Keratinocyte (primary cell): Measurements from ENCODE around the gene MAB21L3. TPM values are rescaled to one million over a fixed set of nuclear protein-coding genes. Genes with fewer than 3 reads are reported as not detected.
A peak's percentile ranks its signal among the peaks of the same experiment; 100 is the strongest.

Source experiments
- DNase-seq: peaks from one replicate; pipeline ENCODE4 v3.0.0-alpha.2; 2011; ENCODE audit warnings: low read depth, missing footprints, low spot score
- FAIRE-seq: peaks from 2 replicates; lab custom pipeline; 2011; peaks lifted over from hg19 to GRCh38; lab: Jason Lieb, UNC
- H2AFZ ChIP-seq: 2 replicates; pipeline ENCODE4 v1.6.0; 2012; ENCODE audit warnings: low read length, control low read depth, inconsistent platforms; ENCODE audit not compliant: control insufficient read depth
- H3K27ac ChIP-seq: 2 replicates; pipeline ENCODE4 v1.5.1; 2011; ENCODE audit warnings: low read length; ENCODE audit not compliant: control insufficient read depth, insufficient read depth
- H3K27me3 ChIP-seq: 3 replicates; pipeline ENCODE4 v1.6.0; 2011; ENCODE audit warnings: low read length; ENCODE audit not compliant: control insufficient read depth, insufficient read depth; ENCODE audit errors: extremely low read depth
- H3K36me3 ChIP-seq, 2 experiments: 2 replicates in 1 of 2; 3 replicates in 1 of 2; pipeline ENCODE4 v1.5.1; 2011; ENCODE audit warnings: low read length in 2 of 2, mild to moderate bottlenecking in 1 of 2; ENCODE audit not compliant: control insufficient read depth in 2 of 2, insufficient read depth in 2 of 2; ENCODE audit errors: extremely low read depth in 1 of 2
- H3K4me1 ChIP-seq: 3 replicates; pipeline ENCODE4 v1.5.1; 2011; ENCODE audit warnings: low read length; ENCODE audit not compliant: control insufficient read depth, insufficient read depth; ENCODE audit errors: extremely low read depth
- H3K4me2 ChIP-seq: 3 replicates; pipeline ENCODE4 v1.6.0; 2011; ENCODE audit warnings: low read depth, low read length; ENCODE audit not compliant: control insufficient read depth, insufficient read depth; ENCODE audit errors: extremely low read depth
- H3K4me3 ChIP-seq, 3 experiments: fragments of 200-600 bp in 1 of 3; sonication (generic) in 1 of 3; 2 replicates in 2 of 3; 3 replicates in 1 of 3; pipeline ENCODE4 v1.5.1; 2011 to 2016; ENCODE audit warnings: low read length in 3 of 3, mild to moderate bottlenecking in 3 of 3, control low read depth in 2 of 3, inconsistent platforms in 1 of 3, low read depth in 1 of 3, mixed read lengths in 1 of 3, mixed run types in 1 of 3, moderate library complexity in 1 of 3; ENCODE audit not compliant: control insufficient read depth in 2 of 3, insufficient read depth in 2 of 3; ENCODE audit errors: extremely low read depth in 1 of 3
- H3K79me2 ChIP-seq: 2 replicates; pipeline ENCODE4 v1.6.0; 2012; ENCODE audit warnings: low read length; ENCODE audit not compliant: control insufficient read depth, insufficient read depth
- H3K9ac ChIP-seq: 3 replicates; pipeline ENCODE4 v1.6.0; 2011; ENCODE audit warnings: low read length; ENCODE audit not compliant: control insufficient read depth, insufficient read depth; ENCODE audit errors: extremely low read depth
- H3K9me1 ChIP-seq: 3 replicates; pipeline ENCODE4 v1.6.0; 2011; ENCODE audit warnings: low read length; ENCODE audit not compliant: control insufficient read depth, insufficient read depth; ENCODE audit errors: extremely low read depth
- H3K9me3 ChIP-seq: 2 replicates; pipeline ENCODE4 v1.5.1; 2012; ENCODE audit warnings: low read depth, low read length; ENCODE audit not compliant: control insufficient read depth
- H4K20me1 ChIP-seq: 3 replicates; pipeline ENCODE4 v1.6.0; 2011; ENCODE audit warnings: low read length; ENCODE audit not compliant: control insufficient read depth, insufficient read depth; ENCODE audit errors: extremely low read depth
- EZH2 ChIP-seq: IDR thresholded peaks from one replicate; pipeline ENCODE4 v1.6.1; 2012; ENCODE audit warnings: inconsistent platforms, mild to moderate bottlenecking, low read length, moderate library complexity
- dilution Hi-C: fragments of 300-500 bp; cut with MboI; formaldehyde crosslinking; loops from one replicate; pipeline ENCODE4 v1.7.0; 2020; ENCODE audit warnings: low sequenced_read_pairs; ENCODE audit not compliant: extremely low pct_ligation_motif_present
- polyA plus RNA-seq, 5 experiments: library from polyadenylated mRNA; depleted of rRNA in 3 of 5; stranded (reverse) in 3 of 5; stranded (forward) in 1 of 5; unstranded in 1 of 5; fragments of >200 nt; gene quantifications; 1 replicate in 1 of 5; 2 replicates in 3 of 5; 3 replicates in 1 of 5; pipeline versions ENCODE4 v1.2.1 to v1.2.3, GENCODE V29; 2011 to 2012; ENCODE audit warnings: missing spikeins in 2 of 5, low read depth in 1 of 5, low replicate concordance in 1 of 5
- TF ChIP-seq, protein P1 (sequence below), 3 experiments: IDR thresholded peaks in 1 of 3; conservative IDR thresholded peaks in 1 of 3; optimal IDR thresholded peaks in 1 of 3; 2 replicates in 2 of 3; 3 replicates in 1 of 3; pipeline versions ENCODE3 to v1.5.1; 2011; ENCODE audit warnings: low read length in 3 of 3, mild to moderate bottlenecking in 3 of 3, moderate library complexity in 2 of 3, control low read depth in 1 of 3, inconsistent platforms in 1 of 3; ENCODE audit not compliant: insufficient read depth in 2 of 3; ENCODE audit errors: extremely low read depth in 1 of 3

The MAB21L3 gene
- polyA plus RNA-seq, 1 donor (not counting 4 experiments of a cell fraction or from before 2014, with no cell fraction given), result 0.29 TPM

DNA sequence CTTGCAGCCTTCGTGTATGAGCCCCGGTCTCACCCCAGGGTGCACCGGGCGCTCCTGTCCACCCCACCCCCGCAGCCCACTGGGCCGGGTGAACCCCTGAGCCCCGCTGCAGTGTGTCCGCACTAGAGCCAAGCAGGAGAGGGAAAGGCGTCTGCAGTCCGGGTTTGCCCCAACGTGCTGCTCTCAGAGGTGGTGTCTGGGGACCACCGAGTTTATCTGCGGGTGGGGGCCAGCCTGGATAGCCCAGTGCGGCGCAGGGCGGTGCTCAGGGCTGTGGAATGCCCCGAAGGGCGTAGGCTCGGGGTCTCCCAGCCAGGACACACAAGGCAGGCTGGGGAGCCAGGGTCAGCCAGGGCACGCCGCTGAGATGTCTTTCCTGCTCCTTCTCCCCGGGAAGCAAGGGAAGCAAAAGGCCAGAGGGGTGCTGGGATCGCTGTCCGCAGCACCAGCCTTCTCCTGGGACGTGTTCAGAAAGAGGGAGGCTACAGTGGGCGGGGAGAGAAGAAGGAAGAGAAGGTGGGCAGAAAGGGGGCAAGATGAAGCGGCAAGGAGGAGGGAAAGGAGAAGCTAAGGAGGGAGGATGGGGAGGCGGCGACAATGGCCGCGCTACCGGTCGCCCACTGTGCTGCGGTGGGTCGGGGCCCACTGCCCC is 56.6 kb downstream of the MAB21L3 start:
- no peak for DNase-seq
- Histone ChIP-seq H4K20me1 (no peaks in the 10 kb centered on the region), H3K79me2 (no peaks in the 10 kb centered on the region), H2AFZ (peak overlapping the region; percentile 81), H3K4me1 (peaks cover 5% of the 10 kb centered on the region), H3K27ac (no peak overlapping the region), H3K4me2 (peak overlapping the region; percentile 92), H3K36me3 (no peaks in the 10 kb centered on the region), H3K4me3 (peak overlapping the region; percentile 35 to 58 (median 58)), H3K9ac (peak overlapping the region; percentile 60), H3K9me3 (no peaks in the 10 kb centered on the region), H3K27me3 (no peaks in the 10 kb centered on the region), H3K9me1 (no peaks in the 10 kb centered on the region)
- no peak for TF ChIP-seq EZH2
- TF ChIP-seq, protein P1, sequence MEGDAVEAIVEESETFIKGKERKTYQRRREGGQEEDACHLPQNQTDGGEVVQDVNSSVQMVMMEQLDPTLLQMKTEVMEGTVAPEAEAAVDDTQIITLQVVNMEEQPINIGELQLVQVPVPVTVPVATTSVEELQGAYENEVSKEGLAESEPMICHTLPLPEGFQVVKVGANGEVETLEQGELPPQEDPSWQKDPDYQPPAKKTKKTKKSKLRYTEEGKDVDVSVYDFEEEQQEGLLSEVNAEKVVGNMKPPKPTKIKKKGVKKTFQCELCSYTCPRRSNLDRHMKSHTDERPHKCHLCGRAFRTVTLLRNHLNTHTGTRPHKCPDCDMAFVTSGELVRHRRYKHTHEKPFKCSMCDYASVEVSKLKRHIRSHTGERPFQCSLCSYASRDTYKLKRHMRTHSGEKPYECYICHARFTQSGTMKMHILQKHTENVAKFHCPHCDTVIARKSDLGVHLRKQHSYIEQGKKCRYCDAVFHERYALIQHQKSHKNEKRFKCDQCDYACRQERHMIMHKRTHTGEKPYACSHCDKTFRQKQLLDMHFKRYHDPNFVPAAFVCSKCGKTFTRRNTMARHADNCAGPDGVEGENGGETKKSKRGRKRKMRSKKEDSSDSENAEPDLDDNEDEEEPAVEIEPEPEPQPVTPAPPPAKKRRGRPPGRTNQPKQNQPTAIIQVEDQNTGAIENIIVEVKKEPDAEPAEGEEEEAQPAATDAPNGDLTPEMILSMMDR (optimal IDR thresholded peaks at IDR 0.05 in 1 of 3, IDR thresholded peaks at IDR 0.05 in 1 of 3, conservative IDR thresholded peaks at IDR 0.05 in 1 of 3; ENCODE audit: extremely low read depth in 1 of 3, insufficient read depth in 2 of 3, low read length in 3 of 3), result no peak
- dilution Hi-C loops, result no loop called here
- FAIRE-seq, result no peak

DNA sequence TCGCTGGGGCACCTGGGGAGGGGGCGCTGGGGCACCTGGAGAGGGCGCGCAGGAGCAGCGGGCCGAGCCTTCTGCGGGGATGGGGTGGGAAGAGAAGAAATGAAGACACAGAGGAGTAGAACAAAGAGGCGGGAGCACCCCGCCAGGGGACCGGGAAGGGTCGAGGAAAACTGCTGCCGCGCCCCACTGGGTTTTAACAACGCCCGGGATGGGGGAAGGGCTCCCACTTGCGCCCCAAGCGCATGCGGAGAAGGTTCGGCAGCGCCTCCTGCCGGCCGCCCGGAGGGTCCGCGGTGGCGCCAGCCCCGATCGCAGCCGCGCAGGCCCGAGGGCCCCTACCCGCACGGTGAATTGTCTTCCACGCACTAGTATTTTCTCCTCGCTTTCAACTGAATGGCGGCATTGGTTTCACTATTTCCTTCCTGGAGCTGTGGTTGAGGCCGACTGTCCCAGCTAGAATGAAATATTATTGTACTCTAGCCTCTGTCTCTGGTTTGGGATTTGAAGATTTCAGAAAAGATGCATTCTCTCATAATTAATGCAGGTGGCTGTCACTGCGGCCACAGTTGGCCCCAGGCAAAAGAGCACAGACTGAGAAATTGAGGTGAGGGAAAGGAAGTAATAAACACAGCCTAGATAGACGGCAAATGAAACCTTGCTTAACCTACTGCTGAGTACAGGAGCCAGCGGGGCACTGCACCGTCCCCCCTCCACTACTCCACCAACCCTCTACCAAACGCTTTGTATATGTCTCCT is 57.3 kb downstream of the MAB21L3 start:
- H3K4me1 ChIP-seq, result peaks cover 5% of the 10 kb centered on the region
- no peaks in the 10 kb centered on the region for H3K27me3 ChIP-seq
- H3K4me3 ChIP-seq, result peak overlapping the region; percentile 35 to 58 (median 58)
- H3K36me3 ChIP-seq, result no peaks in the 10 kb centered on the region
- peak overlapping the region; percentile 92 for H3K4me2 ChIP-seq
- H3K79me2 ChIP-seq, result no peaks in the 10 kb centered on the region
- TF ChIP-seq, protein P1 (optimal IDR thresholded peaks at IDR 0.05 in 1 of 3, IDR thresholded peaks at IDR 0.05 in 1 of 3, conservative IDR thresholded peaks at IDR 0.05 in 1 of 3; ENCODE audit: extremely low read depth in 1 of 3, insufficient read depth in 2 of 3, low read length in 3 of 3), result peak; percentile 80 to 95 (median 90)
- no peak for TF ChIP-seq EZH2
- DNase-seq, result no peak
- FAIRE-seq, result no peak
- dilution Hi-C loops, result no loop called here
- no peaks in the 10 kb centered on the region for H3K9me3 ChIP-seq
- H4K20me1 ChIP-seq, result no peaks in the 10 kb centered on the region
- H3K9me1 ChIP-seq, result no peaks in the 10 kb centered on the region
- peak overlapping the region; percentile 60 for H3K9ac ChIP-seq
- H2AFZ ChIP-seq, result peak overlapping the region; percentile 81
- no peak overlapping the region for H3K27ac ChIP-seq
